HuH-7.5 (cell line): Measurements from ENCODE around the gene RHCE.
"Not testable (repeated sequence)": the region's sequence is repeated elsewhere in the genome, so short reads cannot be mapped to it uniquely, and the experiment has no call there.

Experiments used
- DNase-seq: peaks from one replicate; pipeline ENCODE4 v3.0.0; 2011; ENCODE audit warnings: low spot score

RHCE gene

GRCh38 chr1:25398079-25398478 lies 22.5 kb downstream of the RHCE start:
- not testable (repeated sequence) for DNase-seq

- DNase-seq: not testable (repeated sequence)
Measured at GRCh38 chr1:25397549-25397948, 23.1 kb downstream of the RHCE start.

- no peak for DNase-seq
Measured at GRCh38 chr1:25392841-25393240, 27.8 kb downstream of the RHCE start.

- DNase-seq: not testable (repeated sequence)
Measured at GRCh38 chr1:25389721-25390120, 30.9 kb downstream of the RHCE start.

GRCh38 chr1:25388691-25389090 lies 31.9 kb downstream of the RHCE start:
- DNase-seq: not testable (repeated sequence)

GRCh38 chr1:25387096-25387495 lies 33.5 kb downstream of the RHCE start:
- DNase-seq: not testable (repeated sequence)

- DNase-seq: not testable (repeated sequence)
Measured at GRCh38 chr1:25383875-25384274, 36.8 kb downstream of the RHCE start.

- DNase-seq: not testable (repeated sequence)
Measured at GRCh38 chr1:25383090-25383489, 37.5 kb downstream of the RHCE start.

- not testable (repeated sequence) for DNase-seq
Measured at GRCh38 chr1:25382543-25382942, 38.1 kb downstream of the RHCE start.

GRCh38 chr1:25378367-25378766 lies 42.3 kb downstream of the RHCE start:
- DNase-seq: not testable (repeated sequence)

- DNase-seq: not testable (repeated sequence)
Measured at GRCh38 chr1:25371757-25372156, 48.9 kb downstream of the RHCE start.

GRCh38 chr1:25369691-25370271 lies 50.8 kb downstream of the RHCE start:
- not testable (repeated sequence) for DNase-seq

- DNase-seq: no peak
Measured at GRCh38 chr1:25369241-25369640, 51.4 kb downstream of the RHCE start.

GRCh38 chr1:25362634-25363559 lies 57.7 kb downstream of the RHCE start:
- not testable (repeated sequence) for DNase-seq

GRCh38 chr1:25361901-25362300 lies 58.7 kb downstream of the RHCE start:
- no peak for DNase-seq

- no peak for DNase-seq
Measured at GRCh38 chr1:25360596-25361581, 59.7 kb downstream of the RHCE start.

GRCh38 chr1:25356848-25357247 lies 63.8 kb downstream of the RHCE start:
- DNase-seq: no peak

GRCh38 chr1:25356441-25356840 lies 64.2 kb downstream of the RHCE start:
- no peak for DNase-seq

- no peak for DNase-seq
Measured at GRCh38 chr1:25355841-25356395, 64.7 kb downstream of the RHCE start.

- DNase-seq: no peak
Measured at GRCh38 chr1:25349606-25350005, 71.0 kb downstream of the RHCE start.

- DNase-seq: no peak
Measured at GRCh38 chr1:25347556-25347955, 73.1 kb downstream of the RHCE start.

GRCh38 chr1:25343872-25344271 lies 76.8 kb downstream of the RHCE start:
- no peak for DNase-seq
